T-cell (primary cell): ENCODE measurements around the gene UPP2. TPM values are rescaled to one million over a fixed set of nuclear protein-coding genes. Genes with fewer than 3 reads are reported as not detected.

ENCODE experiments used
- ATAC-seq, 4 experiments: fragments of 200-7000 bp in 3 of 4; fragments of 150-1000 bp in 1 of 4; cut with Tn5 transposase; replicated peaks in 1 of 4; 1 replicate in 3 of 4; 2 replicates in 1 of 4; pipeline ENCODE4 v1.10.0; 2021; ENCODE audit warnings: moderate library complexity in 3 of 4, mild to moderate bottlenecking in 2 of 4, moderate number of reproducible peaks in 1 of 4
- CTCF ChIA-PET, 2 donors: fragments of 300-600 bp; sonication (Branson Sonifier 250); formaldehyde crosslinking; loops; one replicate each; lab custom pipeline; 2022; ENCODE audit warnings: antibody characterized with exemption in 2 of 2; lab: Charles Lee
- POLR2A ChIA-PET, 2 donors: fragments of 300-600 bp; sonication (Branson Sonifier 250); formaldehyde crosslinking; loops; one replicate each; lab custom pipeline; 2022; ENCODE audit warnings: antibody characterized with exemption in 2 of 2; lab: Charles Lee
- DNase-seq, 35 experiments: peaks; one replicate each; pipeline versions ENCODE4 v3.0.0 to v3.0.0-alpha.2; 2013 to 2023
- H3K27ac ChIP-seq: one replicate; pipeline ENCODE4 v1.5.1; 2013; ENCODE audit warnings: low read length
- H3K27me3 ChIP-seq, 2 experiments: replicated peaks in 1 of 2; 1 replicate in 1 of 2; 2 replicates in 1 of 2; pipeline versions ENCODE4 v1.6.1 to v1.7.0; 2013; ENCODE audit warnings: low read length in 1 of 2, mixed read lengths in 1 of 2; ENCODE audit not compliant: control insufficient read depth in 2 of 2, insufficient read depth in 2 of 2; ENCODE audit errors: extremely low read depth in 1 of 2
- H3K36me3 ChIP-seq, 2 donors: 1 replicate in 1 of 2; 2 replicates in 1 of 2; pipeline versions ENCODE4 v1.6.1 to v1.7.0; 2013; ENCODE audit warnings: low read length in 1 of 2; ENCODE audit not compliant: control insufficient read depth in 2 of 2, insufficient read depth in 1 of 2; ENCODE audit errors: extremely low read depth in 1 of 2
- H3K4me1 ChIP-seq, 2 experiments: 1 replicate in 1 of 2; 2 replicates in 1 of 2; pipeline versions ENCODE4 v1.6.1 to v1.7.0; 2013; ENCODE audit warnings: low read length in 2 of 2, mixed read lengths in 1 of 2; ENCODE audit not compliant: insufficient read depth in 2 of 2, control insufficient read depth in 1 of 2; ENCODE audit errors: extremely low read depth in 1 of 2
- H3K4me3 ChIP-seq, 2 donors: 1 replicate in 1 of 2; 2 replicates in 1 of 2; pipeline versions ENCODE4 v1.5.1 to v1.7.0; 2013; ENCODE audit warnings: mild to moderate bottlenecking in 2 of 2, low read length in 1 of 2, moderate library complexity in 1 of 2; ENCODE audit not compliant: control insufficient read depth in 1 of 2; ENCODE audit errors: extremely low read depth in 1 of 2
- H3K9me3 ChIP-seq: 2 replicates; pipeline ENCODE4 v1.7.0; 2013
- H3K27ac Mint-ChIP-seq, 2 donors: one replicate each; pipeline ENCODE4 v1.8.0; 2020 to 2021; ENCODE audit warnings: mild to moderate bottlenecking in 2 of 2, mixed read lengths in 2 of 2
- H3K27me3 Mint-ChIP-seq, 2 donors: one replicate each; pipeline ENCODE4 v1.8.0; 2021 to 2022; ENCODE audit warnings: mixed read lengths in 2 of 2
- H3K36me3 Mint-ChIP-seq: one replicate; pipeline ENCODE4 v1.8.0; 2021; ENCODE audit warnings: mixed read lengths
- H3K4me1 Mint-ChIP-seq, 3 donors: one replicate each; pipeline ENCODE4 v1.8.0; 2020 to 2022; ENCODE audit warnings: mixed read lengths in 3 of 3, mild to moderate bottlenecking in 1 of 3
- H3K4me3 Mint-ChIP-seq, 3 donors: one replicate each; pipeline ENCODE4 v1.8.0; 2020 to 2022; ENCODE audit warnings: mild to moderate bottlenecking in 3 of 3, mixed read lengths in 3 of 3, moderate library complexity in 3 of 3
- H3K9me3 Mint-ChIP-seq, 3 donors: one replicate each; pipeline ENCODE4 v1.8.0; 2020 to 2022; ENCODE audit warnings: mixed read lengths in 3 of 3
- WGBS: methylation state at CpG from one replicate; pipeline ENCODE4 v1.1.5; 2013; ENCODE audit warnings: missing lambda C conversion rate; ENCODE audit not compliant: insufficient coverage; 5-methylcytosine and 5-hydroxymethylcytosine counted together
- total RNA-seq, 35 experiments: library from RNA in 6 of 35; stranded (reverse) in 6 of 35; fragments of 120-200 nt in 1 of 35; gene quantifications; one replicate each; pipeline versions ENCODE4 v1.2.1 to v1.2.4 and lab custom pipeline; 2013 to 2026

UPP2 gene
- total RNA-seq, 5 donors from 2014 or later (not counting 1 experiment from before 2014, with no cell fraction given), result not detected

- ChIA-PET CTCF (no interaction called here), POLR2A (no interaction called here)
- Histone ChIP-seq H3K27ac (no peak overlapping the region), H3K4me1 (no peaks in the 10 kb centered on the region), H3K27me3 (peaks cover 0 to 8% of the 10 kb centered on the region in 2 experiments), H3K4me3 (no peak overlapping the region), H3K9me3 (no peaks in the 10 kb centered on the region), H3K36me3 (no peaks in the 10 kb centered on the region)
- WGBS, result no CpG with 5 or more reads among the region's 1 CpG
- Mint-ChIP-seq H3K4me1 (no peaks in the 10 kb centered on the region), H3K36me3 (no peaks in the 10 kb centered on the region), H3K9me3 (no peaks in the 10 kb centered on the region), H3K27me3 (peaks cover 3 to 18% of the 10 kb centered on the region in 2 donors), H3K4me3 (no peak overlapping the region), H3K27ac (no peak overlapping the region)
- ATAC-seq (no peak), DNase-seq (no peak)
These were observed 38.5 kb downstream of the UPP2 start for GRCh38 chr2:158140201-158140600.

DNA sequence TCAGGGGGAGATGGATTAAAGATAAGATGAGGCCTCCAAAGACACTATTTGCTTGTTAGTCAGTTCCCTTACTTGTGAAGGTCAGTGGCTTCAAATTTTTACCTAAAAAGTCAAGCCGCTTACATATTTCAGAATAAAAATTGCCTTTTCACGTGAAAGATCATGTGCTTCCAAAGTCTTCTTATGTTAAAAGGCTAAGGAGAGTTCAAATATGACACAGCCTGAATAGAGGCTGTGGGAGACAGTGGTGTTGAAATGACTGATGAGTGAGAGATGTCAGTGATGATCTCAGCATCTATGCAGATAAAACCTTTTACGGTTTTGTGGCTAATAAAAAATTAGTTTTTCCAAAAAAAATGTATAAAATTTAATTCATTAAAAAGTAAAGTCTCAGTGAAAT, 40.5 kb downstream of the UPP2 start:
- DNase-seq (no peak), ATAC-seq (no peak)
- no peaks in the 10 kb centered on the region for H3K36me3 ChIP-seq
- POLR2A ChIA-PET, result no interaction called here
- Mint-ChIP-seq H3K27me3 (peaks cover 13 to 20% of the 10 kb centered on the region in 2 donors), H3K9me3 (peaks cover 2 to 9% (median 8%) of the 10 kb centered on the region in 3 donors), H3K36me3 (no peaks in the 10 kb centered on the region), H3K4me3 (no peak overlapping the region), H3K4me1 (no peaks in the 10 kb centered on the region), H3K27ac (no peak overlapping the region)
- no peaks in the 10 kb centered on the region for H3K4me1 ChIP-seq
- CTCF ChIA-PET, result no interaction called here
- H3K4me3 ChIP-seq, result no peak overlapping the region
- H3K9me3 ChIP-seq, result no peaks in the 10 kb centered on the region
- no peak overlapping the region for H3K27ac ChIP-seq
- WGBS, result 73% methylated on average over 2 of the region's 3 CpGs
- peaks cover 0 to 10% of the 10 kb centered on the region in 2 experiments for H3K27me3 ChIP-seq

- Histone ChIP-seq H3K27me3 (peaks cover 0 to 10% of the 10 kb centered on the region in 2 experiments), H3K27ac (no peak overlapping the region), H3K36me3 (no peaks in the 10 kb centered on the region), H3K4me1 (no peaks in the 10 kb centered on the region), H3K4me3 (no peak overlapping the region), H3K9me3 (no peaks in the 10 kb centered on the region)
- H3K4me1 Mint-ChIP-seq, result no peaks in the 10 kb centered on the region
- ChIA-PET CTCF (no interaction called here), POLR2A (no interaction called here)
- H3K9me3 Mint-ChIP-seq, result peaks cover 3 to 9% (median 8%) of the 10 kb centered on the region in 3 donors
- peaks cover 14 to 23% of the 10 kb centered on the region in 2 donors for H3K27me3 Mint-ChIP-seq
- DNase-seq, result no peak
- H3K27ac Mint-ChIP-seq, result no peak overlapping the region
- no CpG with 5 or more reads among the region's 6 CpGs for WGBS
- no peak overlapping the region for H3K4me3 Mint-ChIP-seq
- no peak for ATAC-seq
- no peaks in the 10 kb centered on the region for H3K36me3 Mint-ChIP-seq
These were observed 41.1 kb downstream of the UPP2 start for GRCh38 chr2:158142568-158143332.

DNA sequence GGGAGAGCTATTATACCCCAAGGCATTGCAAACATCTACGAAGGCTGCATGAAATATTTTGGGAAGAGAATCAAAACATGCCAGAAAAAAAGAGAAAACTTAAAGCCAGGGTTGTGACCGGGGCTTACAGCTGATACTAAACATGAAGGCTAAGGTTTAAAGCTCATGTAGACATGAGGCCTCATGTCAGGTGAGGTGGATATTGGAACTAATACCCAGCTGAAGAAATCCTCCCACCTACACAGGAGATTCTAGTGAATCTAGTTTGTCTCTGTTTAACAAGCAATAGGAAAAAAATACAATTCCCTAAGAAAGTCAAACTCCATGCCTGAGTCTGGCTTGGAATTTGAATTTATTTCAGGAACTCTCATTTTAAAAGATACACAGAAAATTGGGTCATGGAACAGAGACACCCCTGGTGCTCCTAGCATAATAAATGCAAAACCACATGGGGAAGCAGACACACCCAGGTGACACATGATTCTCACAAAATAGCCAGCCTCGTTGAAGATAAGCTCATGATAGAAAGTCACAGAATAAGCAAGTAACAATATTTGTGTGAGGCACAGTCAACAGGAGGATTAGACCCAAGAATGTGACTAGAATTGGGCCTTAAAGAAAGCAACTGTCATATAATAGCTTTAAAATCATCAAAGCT, 42.2 kb downstream of the UPP2 start:
- H3K27ac Mint-ChIP-seq, result no peak overlapping the region
- Histone ChIP-seq H3K36me3 (no peaks in the 10 kb centered on the region), H3K4me1 (no peaks in the 10 kb centered on the region), H3K4me3 (no peak overlapping the region), H3K27me3 (peaks cover 0 to 10% of the 10 kb centered on the region in 2 experiments), H3K9me3 (no peaks in the 10 kb centered on the region), H3K27ac (no peak overlapping the region)
- peaks cover 14 to 22% of the 10 kb centered on the region in 2 donors for H3K27me3 Mint-ChIP-seq
- ChIA-PET POLR2A (no interaction called here), CTCF (no interaction called here)
- no CpG with 5 or more reads among the region's 3 CpGs for WGBS
- H3K9me3 Mint-ChIP-seq, result peaks cover 3 to 9% (median 8%) of the 10 kb centered on the region in 3 donors
- DNase-seq (no peak), ATAC-seq (no peak)
- H3K4me3 Mint-ChIP-seq, result no peak overlapping the region
- H3K4me1 Mint-ChIP-seq, result no peaks in the 10 kb centered on the region
- no peaks in the 10 kb centered on the region for H3K36me3 Mint-ChIP-seq

GRCh38 chr2:158144914-158145625, 43.4 kb downstream of the UPP2 start:
- H3K36me3 Mint-ChIP-seq, result no peaks in the 10 kb centered on the region
- no peak overlapping the region for H3K4me3 ChIP-seq
- H3K27me3 ChIP-seq, result peaks cover 0 to 10% of the 10 kb centered on the region in 2 experiments
- no peak overlapping the region for H3K27ac ChIP-seq
- CTCF ChIA-PET, result no interaction called here
- H3K4me1 Mint-ChIP-seq, result no peaks in the 10 kb centered on the region
- POLR2A ChIA-PET, result no interaction called here
- peaks cover 14 to 22% of the 10 kb centered on the region in 2 donors for H3K27me3 Mint-ChIP-seq
- no peak for ATAC-seq
- H3K36me3 ChIP-seq, result no peaks in the 10 kb centered on the region
- H3K4me3 Mint-ChIP-seq, result no peak overlapping the region
- DNase-seq, result no peak
- H3K9me3 ChIP-seq, result no peaks in the 10 kb centered on the region
- no peak overlapping the region for H3K27ac Mint-ChIP-seq
- peaks cover 3 to 9% (median 8%) of the 10 kb centered on the region in 3 donors for H3K9me3 Mint-ChIP-seq
- H3K4me1 ChIP-seq, result no peaks in the 10 kb centered on the region
- WGBS, result 85% methylated on average over 6 of the region's 13 CpGs

DNA sequence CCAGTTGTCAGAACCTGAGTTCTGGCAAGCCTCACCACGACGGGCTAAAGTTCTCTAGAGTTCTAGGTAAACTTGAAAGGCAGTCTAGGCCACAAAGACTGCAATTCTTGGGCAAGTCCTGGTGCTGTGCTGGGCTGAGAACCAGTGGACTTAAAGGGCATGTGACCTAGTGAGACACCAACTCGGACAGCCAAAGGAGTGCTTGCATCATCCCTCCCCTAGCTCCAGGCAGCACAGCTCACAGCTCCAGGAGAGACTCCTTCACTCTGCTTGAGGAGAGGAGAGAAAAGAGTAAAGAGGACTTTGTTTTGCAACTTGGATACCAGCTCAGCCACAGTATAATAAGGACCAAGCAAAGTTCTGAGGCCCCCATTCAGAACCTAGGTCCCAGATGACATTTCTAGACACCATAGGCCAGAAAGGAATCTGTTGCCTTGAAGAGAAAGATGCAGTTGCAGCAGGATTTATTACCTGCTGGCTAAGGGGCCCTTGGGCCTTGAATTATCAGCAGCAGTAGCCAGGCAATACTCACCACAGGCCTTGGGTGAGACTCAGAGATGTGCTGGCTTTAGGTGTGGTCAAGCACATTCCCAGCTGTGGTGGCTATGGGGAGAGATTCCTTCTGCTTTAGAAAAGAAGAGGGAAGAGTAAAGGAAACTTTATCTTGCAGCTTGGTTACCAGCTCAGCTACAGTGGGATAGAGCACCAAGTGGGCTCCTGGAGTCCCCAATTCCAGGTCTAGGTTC, 51.8 kb downstream of the UPP2 start:
- peaks cover 10 to 15% of the 10 kb centered on the region in 2 donors for H3K27me3 Mint-ChIP-seq

More for the DNA sequence above, 51.8 kb downstream of the UPP2 start:
- ATAC-seq, result no peak
- Histone ChIP-seq H3K27ac (no peak overlapping the region), H3K27me3 (peaks cover 0 to 3% of the 10 kb centered on the region in 2 experiments), H3K9me3 (no peaks in the 10 kb centered on the region), H3K36me3 (no peaks in the 10 kb centered on the region), H3K4me3 (no peak overlapping the region), H3K4me1 (no peaks in the 10 kb centered on the region)
- ChIA-PET CTCF (no interaction called here), POLR2A (no interaction called here)
- DNase-seq, result no peak
- Mint-ChIP-seq H3K9me3 (peaks cover 0 to 5% (median 0%) of the 10 kb centered on the region in 3 donors), H3K36me3 (no peaks in the 10 kb centered on the region), H3K4me1 (no peaks in the 10 kb centered on the region), H3K27ac (no peak overlapping the region), H3K4me3 (no peak overlapping the region)
- 95% methylated on average over 2 of the region's 3 CpGs for WGBS
